ENCODE results near the gene TOMM20. TPM values are rescaled to one million over a fixed set of nuclear protein-coding genes. Genes with fewer than 3 reads are reported as not detected.

TOMM20 gene
- total RNA-seq, 1 experiment from 2014 or later = 184 TPM

- H3K27ac ChIP-seq (ENCODE audit: low read depth, low read length) = no peak overlapping the region
- no peaks in the 10 kb centered on the region for H4K20me1 ChIP-seq (ENCODE audit: insufficient read depth)
- H3K4me2 ChIP-seq (ENCODE audit: low read length) = no peak overlapping the region
- H3K9ac ChIP-seq (ENCODE audit: low read length) = no peak overlapping the region
- no peaks in the 10 kb centered on the region for H3K9me2 ChIP-seq (ENCODE audit: insufficient read depth)
- RAD21 ChIA-PET (ENCODE audit: low non-redundant PET in 1 of 2, low total read pairs in 2 of 2, uncharacterized antibody in 2 of 2, unreplicated experiment in 2 of 2) = no interaction called here
- CTCF ChIA-PET = no interaction called here
- TF ChIP-seq, protein P1, sequence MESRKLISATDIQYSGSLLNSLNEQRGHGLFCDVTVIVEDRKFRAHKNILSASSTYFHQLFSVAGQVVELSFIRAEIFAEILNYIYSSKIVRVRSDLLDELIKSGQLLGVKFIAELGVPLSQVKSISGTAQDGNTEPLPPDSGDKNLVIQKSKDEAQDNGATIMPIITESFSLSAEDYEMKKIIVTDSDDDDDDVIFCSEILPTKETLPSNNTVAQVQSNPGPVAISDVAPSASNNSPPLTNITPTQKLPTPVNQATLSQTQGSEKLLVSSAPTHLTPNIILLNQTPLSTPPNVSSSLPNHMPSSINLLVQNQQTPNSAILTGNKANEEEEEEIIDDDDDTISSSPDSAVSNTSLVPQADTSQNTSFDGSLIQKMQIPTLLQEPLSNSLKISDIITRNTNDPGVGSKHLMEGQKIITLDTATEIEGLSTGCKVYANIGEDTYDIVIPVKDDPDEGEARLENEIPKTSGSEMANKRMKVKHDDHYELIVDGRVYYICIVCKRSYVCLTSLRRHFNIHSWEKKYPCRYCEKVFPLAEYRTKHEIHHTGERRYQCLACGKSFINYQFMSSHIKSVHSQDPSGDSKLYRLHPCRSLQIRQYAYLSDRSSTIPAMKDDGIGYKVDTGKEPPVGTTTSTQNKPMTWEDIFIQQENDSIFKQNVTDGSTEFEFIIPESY (IDR thresholded peaks at IDR 0.05; ENCODE audit: extremely low read depth, insufficient replicate concordance, low read length) = no peak
- TF ChIP-seq SIN3A (IDR thresholded peaks at IDR 0.05; ENCODE audit: low read depth) = no peak
- no peak for TF ChIP-seq CBX3 (IDR thresholded peaks at IDR 0.05; ENCODE audit: low read depth)
- TF ChIP-seq EZH2 (IDR thresholded peaks at IDR 0.05) = no peak
- no peak for TF ChIP-seq RAD21 (IDR thresholded peaks at IDR 0.05; ENCODE audit: low read depth)
- no peak for TF ChIP-seq CEBPB (IDR thresholded peaks at IDR 0.05; ENCODE audit: low read depth)
- TF ChIP-seq JUND (IDR thresholded peaks at IDR 0.05) = no peak
- TF ChIP-seq TCF7L2 (IDR thresholded peaks at IDR 0.05; ENCODE audit: borderline replicate concordance, extremely low read depth, insufficient read depth, insufficient read length) = no peak
- TF ChIP-seq, protein P2, sequence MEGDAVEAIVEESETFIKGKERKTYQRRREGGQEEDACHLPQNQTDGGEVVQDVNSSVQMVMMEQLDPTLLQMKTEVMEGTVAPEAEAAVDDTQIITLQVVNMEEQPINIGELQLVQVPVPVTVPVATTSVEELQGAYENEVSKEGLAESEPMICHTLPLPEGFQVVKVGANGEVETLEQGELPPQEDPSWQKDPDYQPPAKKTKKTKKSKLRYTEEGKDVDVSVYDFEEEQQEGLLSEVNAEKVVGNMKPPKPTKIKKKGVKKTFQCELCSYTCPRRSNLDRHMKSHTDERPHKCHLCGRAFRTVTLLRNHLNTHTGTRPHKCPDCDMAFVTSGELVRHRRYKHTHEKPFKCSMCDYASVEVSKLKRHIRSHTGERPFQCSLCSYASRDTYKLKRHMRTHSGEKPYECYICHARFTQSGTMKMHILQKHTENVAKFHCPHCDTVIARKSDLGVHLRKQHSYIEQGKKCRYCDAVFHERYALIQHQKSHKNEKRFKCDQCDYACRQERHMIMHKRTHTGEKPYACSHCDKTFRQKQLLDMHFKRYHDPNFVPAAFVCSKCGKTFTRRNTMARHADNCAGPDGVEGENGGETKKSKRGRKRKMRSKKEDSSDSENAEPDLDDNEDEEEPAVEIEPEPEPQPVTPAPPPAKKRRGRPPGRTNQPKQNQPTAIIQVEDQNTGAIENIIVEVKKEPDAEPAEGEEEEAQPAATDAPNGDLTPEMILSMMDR (IDR thresholded peaks at IDR 0.05 in 2 of 3, conservative IDR thresholded peaks at IDR 0.05 in 1 of 3; ENCODE audit: borderline replicate concordance in 1 of 3, insufficient read depth in 1 of 3, low read depth in 2 of 3, low read length in 2 of 3) = no peak
- TF ChIP-seq FOSL1 (IDR thresholded peaks at IDR 0.05; ENCODE audit: low read depth) = no peak
- TF ChIP-seq, protein P3, sequence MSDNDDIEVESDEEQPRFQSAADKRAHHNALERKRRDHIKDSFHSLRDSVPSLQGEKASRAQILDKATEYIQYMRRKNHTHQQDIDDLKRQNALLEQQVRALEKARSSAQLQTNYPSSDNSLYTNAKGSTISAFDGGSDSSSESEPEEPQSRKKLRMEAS (IDR thresholded peaks at IDR 0.05) = no peak
- TF ChIP-seq SP1 (IDR thresholded peaks at IDR 0.05; ENCODE audit: low read depth) = no peak
- no peak for TF ChIP-seq ELF1 (IDR thresholded peaks at IDR 0.05; ENCODE audit: borderline replicate concordance, low read depth)
- no peak for TF ChIP-seq SRF (IDR thresholded peaks at IDR 0.05; ENCODE audit: low read depth)
- no peak for TF ChIP-seq POLR2AphosphoS5 (IDR thresholded peaks at IDR 0.05; ENCODE audit: low read depth, low read length)
- no peak for TF ChIP-seq ZFX (IDR thresholded peaks at IDR 0.05)
- no peak for TF ChIP-seq POLR2A (IDR thresholded peaks at IDR 0.05; ENCODE audit: borderline replicate concordance, extremely low read depth, insufficient read depth, insufficient read length)
- no peak for TF ChIP-seq REST (IDR thresholded peaks at IDR 0.05; ENCODE audit: low read depth)
- TF ChIP-seq EGR1 (IDR thresholded peaks at IDR 0.05; ENCODE audit: low read depth) = no peak
- no peak for TF ChIP-seq ZNF274 (IDR thresholded peaks at IDR 0.05; ENCODE audit: low read depth, low read length)
- no peak overlapping the region for H3K4me3 ChIP-seq (replicated peaks in 1 of 2; ENCODE audit: low read depth in 1 of 2, low read length in 2 of 2)
- H3K9me3 ChIP-seq (ENCODE audit: control insufficient read depth in 1 of 2, insufficient read depth in 1 of 2, low read depth in 1 of 2, low read length in 2 of 2) = no peaks in the 10 kb centered on the region
- intact Hi-C loops (cut with micrococcal nuclease) = no loop called here
- H3K36me3 ChIP-seq (ENCODE audit: control insufficient read depth in 1 of 2, insufficient read depth in 2 of 2, low read length in 2 of 2) = peaks cover 26 to 38% of the 10 kb centered on the region in 2 experiments
- no peak for DNase-seq (ENCODE audit: low read depth, low spot score)
- no peak overlapping the region for H2AFZ ChIP-seq (ENCODE audit: low read depth, low read length, poor library complexity, severe bottlenecking)
- H3K27me3 ChIP-seq (ENCODE audit: insufficient read depth, low read length) = no peaks in the 10 kb centered on the region
- BruUV-seq (replicated peaks) = no TSS peak
- H3K4me1 ChIP-seq (ENCODE audit: control insufficient read depth in 1 of 2, insufficient read depth in 2 of 2, low read length in 2 of 2) = no peaks in the 10 kb centered on the region
- POLR2A ChIA-PET = no interaction called here
- H3K79me2 ChIP-seq (ENCODE audit: insufficient read depth, low read length) = peaks cover 8% of the 10 kb centered on the region
- ATAC-seq = no peak
Measured at GRCh38 chr1:235138821-235139220, 10.2 kb upstream of the TOMM20 start.
